M059J (cell line): Measurements from ENCODE around the gene SETD7. TPM values are rescaled to one million over a fixed set of nuclear protein-coding genes. Genes with fewer than 3 reads are reported as not detected.
A peak's percentile ranks its signal among the peaks of the same experiment; 100 is the strongest.

Experiments
- DNase-seq: peaks from one replicate; pipeline ENCODE4 v3.0.0-alpha.2; 2012; ENCODE audit warnings: low read depth
- total RNA-seq: library from RNA; depleted of rRNA; stranded (reverse); fragments of >200 nt; shearing (Covaris generic); gene quantifications from 2 replicates; pipeline ENCODE4 v1.2.3, GENCODE V29; 2014; rRNA removed

SETD7 gene
- 16.7 and 25.3 TPM in 2 replicates for total RNA-seq

DNA sequence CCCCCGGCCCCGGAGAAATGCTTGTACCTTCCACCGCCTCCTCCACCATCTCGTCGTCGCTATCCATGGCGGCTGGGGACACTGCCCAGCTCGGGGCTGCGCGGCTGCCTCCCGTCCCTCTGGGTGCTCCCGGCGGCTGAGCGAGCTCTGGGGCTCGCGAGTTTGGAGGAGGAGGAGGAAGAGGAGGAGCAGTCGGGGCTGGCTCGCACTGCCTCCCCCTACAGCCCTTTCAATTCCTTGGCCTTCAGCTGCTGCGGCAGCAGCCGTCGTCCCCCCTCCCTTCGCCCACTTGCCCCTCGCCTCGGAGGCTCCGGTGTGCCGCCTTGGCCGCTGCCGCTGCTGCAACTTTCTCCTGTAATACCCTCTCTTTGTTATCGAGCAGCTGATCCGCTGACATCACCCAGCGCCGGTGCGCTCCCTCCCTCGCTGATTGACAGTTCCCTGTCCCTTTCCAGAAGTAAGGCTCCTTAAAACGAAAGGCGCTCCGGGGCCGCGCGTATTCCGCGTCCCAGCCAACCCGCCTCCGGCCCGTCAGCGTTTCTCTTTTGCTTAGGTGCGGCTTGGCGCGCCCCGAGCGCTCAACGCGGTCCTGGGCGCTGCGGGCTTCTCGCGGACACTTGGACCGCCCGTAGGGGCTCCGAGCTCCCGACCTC is at the start of gene SETD7:
Gene SETD7 (minus strand): TSS at position 149 of the 653 bp plus-strand sequence. CDS start 82 bp downstream, at position 67.
- peak; percentile 70 for DNase-seq

DNA sequence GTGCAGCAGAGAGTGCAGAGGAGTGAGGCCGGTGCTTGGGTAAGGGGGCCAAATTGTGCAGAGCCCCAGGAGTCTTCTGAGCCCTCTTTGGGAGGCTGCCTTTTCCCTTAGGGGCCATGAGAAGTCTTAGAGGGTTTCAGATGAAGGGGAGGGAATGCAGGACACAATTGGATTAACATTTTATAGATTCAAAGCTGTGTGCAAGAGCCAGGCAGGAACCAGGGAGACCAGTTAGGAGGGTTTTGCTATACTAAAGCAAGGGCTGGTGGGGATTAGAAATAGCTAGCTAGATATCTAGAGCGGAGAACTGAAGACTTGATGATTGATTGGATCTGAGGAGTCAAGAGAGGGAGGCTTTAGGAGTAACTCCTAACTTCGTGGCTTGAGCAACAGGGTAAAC is 49.5 kb upstream of the SETD7 start:
- DNase-seq, result no peak

DNA sequence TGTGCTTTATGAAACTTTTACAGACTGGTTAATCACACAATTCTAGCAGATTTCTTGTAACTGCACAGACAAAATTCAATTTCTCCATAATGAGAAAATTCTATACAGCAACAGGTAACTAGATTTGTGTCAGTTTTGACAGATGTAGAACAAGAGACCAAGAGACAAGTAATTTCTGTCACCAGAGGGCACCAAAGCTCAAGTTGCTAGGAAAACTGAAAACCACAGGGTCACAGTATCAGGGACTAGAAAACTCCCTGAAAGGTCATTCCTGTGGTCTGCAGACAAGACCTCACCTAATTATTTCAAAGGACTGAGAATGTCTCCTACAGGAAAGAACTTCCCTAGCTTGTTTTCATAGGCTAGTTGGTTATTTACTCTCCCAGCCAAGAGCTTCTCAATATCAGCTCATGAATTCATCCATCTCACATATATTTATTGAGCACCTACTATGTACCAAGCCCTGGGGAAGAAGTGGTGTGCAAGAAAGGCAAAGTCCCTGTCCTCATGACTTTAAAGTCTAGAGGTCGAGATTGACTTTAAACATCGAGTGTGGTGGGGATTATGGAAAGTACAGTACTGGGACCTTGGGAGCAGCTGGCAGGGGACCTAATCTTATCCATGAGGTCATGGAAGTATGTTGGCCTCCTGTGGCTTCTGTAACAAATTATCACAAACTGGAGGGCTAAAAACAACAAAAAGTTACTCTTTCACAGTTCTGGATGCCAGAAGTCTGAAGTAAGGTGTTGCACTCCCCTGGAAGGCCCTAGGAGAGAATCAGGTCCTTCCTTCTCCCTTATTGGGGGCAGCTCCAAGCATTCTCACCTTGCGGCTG is 47.8 kb upstream of the SETD7 start:
- peak; percentile 73 for DNase-seq

DNA sequence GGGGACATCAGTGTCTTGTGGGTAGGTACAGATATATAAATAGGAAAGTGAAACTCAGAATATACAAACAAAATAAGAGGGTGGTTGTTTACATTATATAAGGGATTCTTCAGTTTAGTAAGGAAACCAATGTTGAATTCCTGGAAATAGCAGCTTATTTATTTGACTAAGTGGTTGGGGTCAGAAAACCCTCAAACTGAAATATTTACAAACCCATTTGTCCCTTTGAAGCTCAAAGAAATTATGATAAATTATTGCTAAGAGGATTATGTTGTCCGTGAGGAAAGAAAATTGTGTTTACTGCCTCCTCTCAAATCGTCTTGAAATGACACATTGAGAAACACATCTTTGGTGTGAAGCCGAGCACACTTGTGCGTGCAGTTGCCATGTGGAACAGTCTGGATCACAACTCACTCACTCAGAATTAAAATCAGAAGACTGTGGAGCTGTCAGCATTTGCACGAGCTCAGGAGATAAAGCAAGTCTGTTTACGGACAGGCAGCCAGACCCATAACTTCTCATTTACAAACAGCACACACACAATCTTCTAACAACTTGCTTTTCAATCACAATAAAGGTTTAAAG is 46.8 kb upstream of the SETD7 start:
- no peak for DNase-seq

DNA sequence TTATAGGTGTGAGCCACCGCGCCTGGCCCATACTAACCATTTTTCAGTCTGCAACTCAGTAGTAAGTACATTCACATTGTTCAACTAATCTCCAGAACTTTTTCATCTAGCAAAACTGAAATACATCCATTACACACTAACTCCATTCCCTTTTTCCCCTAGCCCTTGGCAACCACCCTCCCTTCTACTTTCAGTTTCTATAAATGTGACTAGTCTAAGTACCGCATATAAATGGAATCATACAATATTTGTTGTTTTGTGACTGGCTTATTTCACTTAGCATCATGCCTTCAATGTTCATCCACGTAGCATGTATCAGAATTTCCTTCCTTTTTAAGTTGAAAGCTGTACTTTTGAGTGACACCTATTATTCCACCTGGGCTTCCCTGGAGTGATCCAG is 44.6 kb upstream of the SETD7 start:
- DNase-seq, result no peak

DNA sequence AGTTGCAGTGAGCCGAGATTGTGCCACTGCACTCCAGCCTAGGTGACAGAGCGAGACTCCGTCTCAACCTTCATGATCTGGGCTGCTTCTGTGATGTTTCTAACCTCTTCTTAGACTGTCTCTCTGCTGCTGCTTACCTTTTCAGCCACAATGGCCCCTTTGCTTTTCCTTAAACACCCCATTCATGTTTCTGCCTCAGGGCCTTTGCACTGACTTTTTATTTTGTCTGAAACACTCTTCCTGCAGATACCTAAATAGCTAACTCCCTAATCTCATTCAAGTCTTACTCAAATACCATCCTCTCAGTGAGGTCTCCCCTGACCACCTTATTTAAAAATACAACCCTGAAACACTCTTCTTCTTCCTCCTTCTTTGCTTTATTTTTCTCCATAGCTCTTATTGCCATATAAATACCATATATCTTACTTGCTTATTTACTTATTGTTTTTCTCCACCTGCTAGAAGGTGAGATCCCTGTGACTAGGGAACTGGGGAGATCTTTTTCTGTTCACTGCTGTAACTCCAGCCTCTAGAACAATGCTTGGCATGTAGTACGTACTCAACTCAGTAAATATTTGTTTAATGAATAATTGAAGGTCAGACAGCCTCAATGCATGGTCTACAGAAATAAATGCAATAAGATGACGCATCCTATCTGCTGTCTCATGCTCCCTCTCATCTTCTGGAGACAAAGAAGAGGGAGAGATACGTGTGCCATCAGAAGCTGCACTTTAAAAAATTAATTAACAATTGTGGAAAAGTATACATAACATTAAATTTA is 43.8 kb upstream of the SETD7 start:
- peak; percentile 65 for DNase-seq

DNA sequence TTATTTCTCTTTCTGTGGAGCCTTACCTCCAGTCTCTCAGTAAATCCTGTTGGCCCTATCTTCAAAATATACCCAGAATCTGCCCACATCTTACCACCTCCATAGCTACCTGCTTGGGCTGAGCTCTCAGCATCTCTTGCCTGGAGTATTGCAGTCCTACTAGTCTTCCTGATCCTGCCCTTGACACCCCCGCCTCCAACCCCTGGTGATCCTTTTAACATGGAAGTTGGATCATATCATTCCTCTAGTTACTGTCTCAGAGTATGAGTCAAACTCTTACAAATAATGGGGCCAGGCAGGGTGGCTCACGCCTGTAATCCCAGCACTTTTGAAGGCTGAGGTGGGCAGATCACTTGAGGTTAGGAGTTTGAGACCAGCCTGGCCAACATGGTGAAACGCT is 43.1 kb upstream of the SETD7 start:
- DNase-seq, result no peak

DNA sequence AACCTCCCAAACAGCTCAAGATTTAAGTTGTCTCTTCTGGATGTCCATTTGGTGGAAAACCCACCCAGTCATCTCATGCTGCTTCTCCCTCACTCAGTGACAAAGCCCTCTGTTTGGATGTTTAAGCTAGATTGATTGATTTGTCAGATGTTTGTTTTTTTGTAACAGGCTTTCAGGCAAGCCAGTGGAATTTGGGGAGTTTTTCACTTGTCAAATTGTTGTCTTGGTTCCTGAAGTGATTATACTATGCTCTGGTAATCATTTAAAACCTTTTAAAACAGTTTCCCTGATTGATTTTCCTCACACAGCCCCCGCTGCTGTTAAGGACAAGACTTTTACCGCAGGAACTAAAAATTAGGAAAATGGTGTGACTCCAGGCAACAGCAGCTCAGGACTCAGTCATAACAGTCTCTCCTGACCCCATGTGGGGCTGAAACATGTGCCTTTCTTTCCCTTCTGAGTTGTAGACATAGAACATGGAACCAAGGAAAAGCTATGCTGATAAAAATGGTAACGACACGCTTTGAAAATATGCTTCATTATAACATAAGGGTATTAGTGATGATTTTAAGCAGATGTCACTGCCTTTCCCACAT is 40.8 kb upstream of the SETD7 start:
- no peak for DNase-seq

DNA sequence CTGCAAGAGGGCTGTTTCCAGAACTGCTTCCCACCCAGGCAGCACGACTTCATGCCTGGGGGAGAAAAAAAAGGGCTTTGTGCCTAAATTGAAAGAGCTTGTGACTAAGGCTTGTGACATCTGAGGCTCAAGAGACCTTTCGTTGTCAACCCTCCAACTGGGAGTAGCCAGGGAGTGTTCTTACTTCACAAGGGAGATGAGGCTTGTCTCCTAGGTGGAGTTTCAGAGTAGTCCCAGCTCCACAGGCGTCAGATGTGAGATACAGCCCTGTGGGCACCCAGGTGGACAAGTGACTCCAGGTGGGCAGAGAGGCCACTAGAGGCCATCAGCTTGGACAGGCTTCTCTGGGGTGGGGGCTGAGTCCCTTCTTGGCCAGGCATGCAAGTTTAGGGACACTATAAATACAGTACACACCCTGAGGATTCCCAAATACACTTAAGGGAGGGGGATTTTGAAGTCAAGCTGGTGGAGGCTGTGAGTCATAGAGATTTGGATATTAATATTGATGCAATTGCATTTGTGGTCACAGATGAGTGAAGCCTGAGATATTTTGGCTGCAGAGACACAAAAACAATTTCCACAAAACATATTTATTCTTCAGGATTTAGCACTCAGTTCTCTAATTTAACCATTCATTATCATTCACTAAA is 40.1 kb upstream of the SETD7 start:
- peak; percentile 76 for DNase-seq

DNA sequence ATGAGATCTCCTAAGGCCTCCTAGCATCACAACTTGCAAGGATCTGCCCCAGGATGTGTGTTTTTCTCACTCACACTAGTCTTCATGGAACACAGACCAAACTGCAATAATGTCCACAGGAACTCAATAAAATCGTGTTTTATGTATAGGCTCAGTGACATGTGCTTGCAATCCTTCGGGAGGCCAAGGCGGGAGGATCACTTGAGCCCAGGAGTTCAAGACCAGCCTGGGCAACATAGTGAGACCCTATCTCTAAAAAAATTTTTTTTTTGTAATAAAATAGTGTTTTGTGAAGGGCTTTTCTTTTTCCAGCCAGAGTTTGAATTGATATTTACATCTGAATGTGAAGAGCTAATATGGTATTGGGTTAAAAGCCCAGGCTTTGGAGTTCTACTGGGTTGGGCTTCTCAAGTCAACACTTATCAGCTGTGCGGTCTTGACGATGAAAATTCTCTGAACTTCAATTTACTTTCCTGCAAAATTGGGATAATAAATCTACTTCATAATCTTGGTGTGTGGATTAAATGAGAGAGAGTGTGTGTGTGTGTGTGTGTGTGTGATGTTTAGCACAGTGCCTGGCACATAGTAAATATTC is 38.7 kb upstream of the SETD7 start:
- DNase-seq, result no peak

DNA sequence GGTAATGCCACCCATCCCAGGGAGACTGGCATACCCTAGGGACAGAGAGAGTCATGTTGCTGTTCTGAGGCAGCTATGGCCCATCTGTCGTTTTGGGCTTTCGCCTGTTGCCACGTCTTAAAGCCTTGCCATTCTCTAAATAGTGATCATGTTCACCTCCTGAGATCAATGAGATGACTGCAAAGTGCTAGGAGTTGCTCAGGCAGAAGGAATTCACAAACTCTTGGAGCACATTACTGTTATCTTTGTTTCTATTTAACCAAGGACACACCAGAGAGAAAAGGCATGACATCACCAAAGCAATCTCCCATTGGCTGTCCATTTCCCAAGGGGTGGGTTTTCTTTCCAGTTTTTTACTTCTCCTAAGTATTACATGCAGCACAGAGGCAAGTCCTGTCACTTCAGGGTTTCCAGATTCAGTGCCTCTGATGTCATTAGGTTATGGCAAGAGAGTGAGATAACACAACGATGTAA is 37.1 kb upstream of the SETD7 start:
- DNase-seq, result no peak

DNA sequence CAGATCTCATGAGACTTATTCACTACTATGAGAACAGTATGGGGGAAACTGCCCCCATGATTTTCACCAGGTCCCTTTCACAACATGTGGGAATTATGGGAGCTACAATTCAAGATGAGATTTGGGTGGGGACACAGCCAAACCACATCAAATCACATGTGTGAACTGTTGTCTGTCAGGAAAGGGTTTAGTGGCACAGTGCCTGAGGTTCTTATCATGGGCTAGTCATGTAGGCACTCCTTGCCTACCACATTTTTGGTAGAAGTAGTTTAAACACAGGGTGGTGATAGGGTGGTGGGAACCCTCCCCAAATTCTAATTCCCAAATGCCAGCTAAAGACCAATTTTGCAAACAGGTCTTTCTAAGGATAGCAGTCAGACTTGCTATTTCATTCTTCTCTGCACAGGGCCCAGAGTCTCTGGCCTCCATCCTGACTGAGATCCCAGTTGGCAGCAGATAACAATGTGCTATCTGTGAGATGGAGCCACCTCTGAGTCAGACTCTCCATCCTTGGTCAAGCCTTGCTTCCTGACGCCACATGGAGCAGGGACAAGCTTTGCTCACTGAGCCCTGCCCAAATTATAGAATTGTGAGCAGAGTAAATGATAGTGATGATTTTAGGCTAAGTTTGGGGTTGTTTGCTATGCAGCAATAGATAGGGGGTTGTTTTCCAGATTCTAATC is 33.5 kb upstream of the SETD7 start:
- DNase-seq, result no peak

DNA sequence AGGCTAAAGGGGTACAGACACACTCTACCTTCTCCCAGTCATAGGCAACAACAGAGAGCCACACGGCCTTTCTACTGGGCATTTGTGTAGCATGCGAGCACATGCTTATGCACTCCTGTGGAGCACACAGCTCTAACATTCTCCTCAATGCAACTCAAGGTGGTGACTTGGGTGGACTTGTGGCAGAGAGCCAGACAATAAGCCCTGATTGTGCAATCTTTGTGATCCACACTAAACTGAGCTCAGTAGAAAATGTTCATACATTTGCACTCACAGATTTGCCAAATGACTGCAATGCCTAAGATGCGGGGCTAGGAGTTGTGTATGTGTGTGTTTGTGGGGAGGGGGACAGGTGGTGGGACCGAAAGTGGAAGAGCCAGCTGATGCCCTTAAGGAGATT is 31.4 kb upstream of the SETD7 start:
- no peak for DNase-seq

DNA sequence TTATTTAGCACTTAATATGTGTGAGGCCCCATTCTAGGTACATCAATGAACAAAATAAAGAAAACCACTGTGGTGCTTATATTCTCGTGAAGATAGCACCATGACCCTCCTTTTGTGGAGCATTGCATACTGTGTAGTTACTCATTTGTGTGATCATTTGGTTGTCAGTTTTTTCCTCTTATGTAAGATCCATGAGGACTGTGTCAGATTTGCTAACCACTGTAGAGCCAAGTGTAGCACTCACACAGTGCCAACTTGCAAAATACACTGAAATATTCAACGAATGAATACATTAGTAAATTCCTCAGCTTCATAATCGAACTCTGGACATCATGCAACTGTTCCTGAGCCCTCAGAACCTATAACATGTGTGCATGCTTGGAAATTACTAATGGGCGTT is 29.5 kb upstream of the SETD7 start:
- DNase-seq, result no peak

DNA sequence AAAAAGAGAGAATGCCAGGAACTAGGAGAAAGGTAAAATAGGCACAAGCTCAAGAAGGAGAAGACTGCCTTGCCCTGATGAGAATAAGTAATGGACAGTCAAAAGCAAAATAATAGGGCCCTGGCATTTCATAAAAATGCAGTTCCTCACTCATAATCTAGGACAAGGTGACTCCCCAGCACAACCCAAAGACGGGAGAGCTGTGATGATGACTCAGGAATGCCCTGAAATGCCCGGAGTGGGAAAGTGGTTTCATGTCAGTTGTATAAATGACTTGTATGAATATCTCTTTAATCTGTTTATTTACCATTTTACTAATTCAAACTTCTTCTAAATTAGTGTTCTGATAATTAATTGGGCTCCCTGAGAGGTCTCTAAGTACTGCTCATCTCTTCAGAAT is 28.8 kb upstream of the SETD7 start:
- peak; percentile 55 for DNase-seq

DNA sequence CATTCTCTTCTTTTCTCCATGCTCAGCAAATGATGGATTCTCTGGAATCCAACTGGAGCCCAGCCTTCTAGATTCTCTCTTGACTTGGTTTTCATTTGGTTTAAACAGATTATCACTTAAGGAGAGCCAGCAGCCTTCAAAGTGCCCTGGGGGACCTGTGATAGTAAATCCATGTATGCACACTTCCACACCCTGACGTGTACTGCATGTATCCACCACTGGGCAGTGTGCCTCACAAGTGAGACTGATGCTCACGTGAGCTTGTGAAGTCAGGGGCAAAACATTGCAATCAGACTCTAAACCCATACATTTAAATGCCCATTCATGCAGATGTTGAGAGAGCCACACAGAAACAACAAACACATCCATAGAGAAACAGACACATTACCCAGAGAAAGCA is 28.0 kb upstream of the SETD7 start:
- DNase-seq, result no peak

DNA sequence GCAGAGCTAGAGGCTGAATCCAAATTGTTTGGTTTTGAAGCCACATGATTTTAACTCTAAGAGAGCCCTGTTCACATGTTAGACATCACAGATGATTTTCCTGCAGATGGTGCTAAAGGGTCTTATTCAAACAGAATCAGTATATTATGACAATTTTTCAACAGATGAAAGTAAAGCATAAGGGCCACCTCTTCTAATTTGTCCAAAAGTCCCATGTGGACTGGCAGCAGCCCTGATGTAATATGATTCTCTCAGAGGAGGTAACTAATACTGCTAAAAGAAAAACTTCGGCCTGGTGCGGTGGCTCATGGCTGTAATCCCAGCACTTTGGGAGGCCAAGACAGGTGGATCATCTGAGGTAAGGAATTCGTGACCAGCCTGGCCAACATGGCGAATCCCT is 26.0 kb upstream of the SETD7 start:
- DNase-seq, result no peak

DNA sequence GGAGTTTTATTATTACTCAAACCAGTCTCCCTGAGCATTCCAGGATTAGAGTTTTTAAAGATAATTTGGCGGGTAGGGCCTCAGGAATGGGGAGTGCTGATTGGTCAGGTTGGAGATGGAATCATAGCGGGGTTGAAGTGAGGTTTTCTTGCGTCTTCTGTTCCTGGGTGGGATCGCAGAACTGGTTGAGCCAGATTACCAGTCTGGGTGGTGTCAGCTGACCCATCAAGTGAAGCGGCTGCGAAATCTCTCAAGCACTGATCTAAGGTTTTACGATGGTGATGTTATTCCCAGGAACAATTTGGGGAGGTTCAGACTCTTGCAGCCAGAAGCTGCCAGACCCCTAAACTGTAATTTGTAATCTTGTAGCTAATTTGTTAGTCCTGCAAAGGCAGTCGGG is 25.1 kb upstream of the SETD7 start:
- DNase-seq, result no peak

DNA sequence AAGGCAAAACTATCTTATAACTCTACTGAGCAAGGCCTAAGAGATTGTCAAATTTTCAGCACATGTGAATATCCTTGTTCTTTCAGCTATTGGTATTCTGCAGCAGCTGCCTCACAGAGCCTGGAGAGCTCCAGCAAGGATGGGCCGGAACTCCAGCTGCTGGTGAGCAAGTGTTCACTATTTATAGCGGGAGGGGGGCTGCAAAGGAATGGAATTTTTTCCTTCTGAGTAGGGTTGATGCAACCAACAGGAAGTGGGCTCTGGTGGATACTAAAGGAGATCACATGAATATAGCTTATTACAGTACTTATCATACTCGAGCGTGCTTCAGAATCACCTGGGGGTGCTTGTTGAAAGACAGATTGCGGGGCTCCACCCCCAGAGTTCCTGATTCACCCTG is 20.2 kb upstream of the SETD7 start:
- no peak for DNase-seq

DNA sequence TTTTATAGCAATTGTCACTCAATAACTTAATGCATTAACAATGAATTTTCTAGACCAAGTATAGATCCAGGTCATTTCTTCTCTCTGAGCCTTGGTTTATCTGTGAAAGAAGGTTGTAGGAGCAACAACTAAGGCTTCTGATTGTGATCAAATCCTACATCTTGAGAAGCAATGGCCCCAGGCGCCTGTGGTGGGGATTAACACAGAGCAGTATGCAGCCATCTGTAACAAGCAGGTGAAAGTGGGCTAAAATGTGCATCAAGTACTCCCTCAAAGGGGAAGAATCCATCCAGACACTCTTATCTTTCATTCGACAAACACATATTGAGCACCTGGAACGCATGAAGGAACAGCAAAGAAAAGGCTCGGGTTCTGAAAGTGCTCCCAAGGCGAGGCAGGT is 19.1 kb upstream of the SETD7 start:
- no peak for DNase-seq
